ENCODE data around the gene MACROD2. TPM values are rescaled to one million over a fixed set of nuclear protein-coding genes. Genes with fewer than 3 reads are reported as not detected.

The MACROD2 gene
- total RNA-seq, 1 experiment from 2014 or later = 1.6 TPM

- H3K18ac ChIP-seq (ENCODE audit: insufficient read length, low read depth, low read length) = no peak overlapping the region
- H3K9ac ChIP-seq (ENCODE audit: extremely low read depth, insufficient read length, low read length) = no peak overlapping the region
- H2BK5ac ChIP-seq (ENCODE audit: insufficient read length, low read length) = no peak overlapping the region
- no peaks in the 10 kb centered on the region for H3K9me3 ChIP-seq (ENCODE audit: control insufficient read depth, low read depth, low read length)
- Mint-ChIP-seq H3K27me3 (ENCODE audit: low read depth) (no peaks in the 10 kb centered on the region), H3K4me3 (no peak overlapping the region), H3K4me1 (peaks cover 8 to 11% of the 10 kb centered on the region in 2 experiments; a peak in 3 of 4 replicates), H3K9me3 (peaks cover 0 to 3% of the 10 kb centered on the region in 2 experiments; a peak in 2 of 5 replicates), H3K27ac (no peak overlapping the region), H3K36me3 (ENCODE audit: insufficient read depth in 1 of 3, low read depth in 3 of 3) (no peaks in the 10 kb centered on the region)
- no peak for DNase-seq
- no peaks in the 10 kb centered on the region for H3K79me2 ChIP-seq (ENCODE audit: insufficient read depth, low read length)
- no peak for TF ChIP-seq CTCF (conservative IDR thresholded peaks at IDR 0.05)
- H2BK120ac ChIP-seq (ENCODE audit: low read depth, low read length, poor library complexity, severe bottlenecking) = no peak overlapping the region
- no CpG with 5 or more reads among the region's 1 CpG for WGBS (ENCODE audit: extremely low coverage, insufficient read length, low lambda C conversion rate)
- no peak overlapping the region for H4K91ac ChIP-seq (ENCODE audit: insufficient read length, low read depth, low read length)
- H3K14ac ChIP-seq (ENCODE audit: insufficient read depth, low read length) = no peak overlapping the region
- no peaks in the 10 kb centered on the region for H3K4me1 ChIP-seq (ENCODE audit: insufficient read depth, low read length)
- no peaks in the 10 kb centered on the region for H3K23me2 ChIP-seq (ENCODE audit: insufficient read length, low read depth, low read length, poor library complexity, severe bottlenecking)
- H3K4ac ChIP-seq (ENCODE audit: low read depth, low read length) = no peak overlapping the region
- no peak overlapping the region for H2BK15ac ChIP-seq (ENCODE audit: low read depth, low read length)
- H2AK5ac ChIP-seq (ENCODE audit: insufficient read length, low read length) = no peak overlapping the region
- no peak overlapping the region for H3K56ac ChIP-seq (ENCODE audit: insufficient read length, low read depth, low read length)
- H4K20me1 ChIP-seq (ENCODE audit: control insufficient read depth, insufficient read depth, insufficient read length) = no peaks in the 10 kb centered on the region
- no peak overlapping the region for H2BK20ac ChIP-seq (ENCODE audit: low read depth, low read length, poor library complexity, severe bottlenecking)
- H2AFZ ChIP-seq (ENCODE audit: low read length) = no peak overlapping the region
- no peaks in the 10 kb centered on the region for H3K27me3 ChIP-seq (ENCODE audit: insufficient read depth, low read length)
- H3K27ac ChIP-seq (ENCODE audit: insufficient read length, low read depth, low read length) = no peak overlapping the region
- no peak overlapping the region for H2BK12ac ChIP-seq (ENCODE audit: insufficient read length, low read depth, low read length)
- H4K8ac ChIP-seq (replicated peaks; ENCODE audit: insufficient read length, low read depth, low read length) = no peak overlapping the region
- no peak overlapping the region for H4K5ac ChIP-seq (ENCODE audit: insufficient read length, low read depth, low read length)
- H3K79me1 ChIP-seq (ENCODE audit: insufficient read depth, low read depth, low read length, poor library complexity, severe bottlenecking) = no peaks in the 10 kb centered on the region
- no peak overlapping the region for H3T11ph ChIP-seq (ENCODE audit: low read length)
- H3K4me2 ChIP-seq (ENCODE audit: insufficient read depth, insufficient read length, low read length) = no peak overlapping the region
- no peak overlapping the region for H3K23ac ChIP-seq (ENCODE audit: insufficient read length, low read depth, low read length)
Observed at GRCh38 chr20:14732996-14733395, 737.7 kb downstream of the MACROD2 start.

Measured in H9 (cell line).